Stimulated activated CD4-positive, alpha-beta T cell treated with anti-CD3 and anti-CD28 coated beads, Interleukin-15, amount 100 ng/mL, for 48 hours (primary cell): Measurements from ENCODE around the gene CELA3B.
"Not testable (repeated sequence)": the region's sequence is repeated elsewhere in the genome, so short reads cannot be mapped to it uniquely, and the experiment has no call there.

Source experiments
- DNase-seq, 2 donors: peaks; one replicate each; pipeline ENCODE4 v3.0.0-alpha.2; 2020; ENCODE audit warnings: low read depth in 2 of 2

CELA3B gene

DNA sequence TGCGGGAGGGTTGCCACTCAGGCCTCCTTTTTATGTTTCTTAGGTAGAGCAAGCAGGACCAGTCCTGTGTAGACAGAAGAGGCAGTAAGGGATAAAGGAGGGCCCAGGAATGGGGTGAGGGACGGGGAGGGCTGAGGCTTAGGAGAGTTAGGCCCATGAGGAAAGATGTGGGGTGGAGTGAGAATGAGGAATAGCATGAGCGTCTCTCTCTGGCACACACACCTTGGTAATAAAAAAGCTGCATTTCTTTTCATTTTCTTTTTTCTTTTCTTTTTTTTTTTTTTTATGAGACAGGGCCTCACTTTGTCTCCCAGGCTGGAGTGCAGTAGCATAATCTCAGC lies 32.1 kb upstream of the CELA3B start:
- DNase-seq: no peak

DNA sequence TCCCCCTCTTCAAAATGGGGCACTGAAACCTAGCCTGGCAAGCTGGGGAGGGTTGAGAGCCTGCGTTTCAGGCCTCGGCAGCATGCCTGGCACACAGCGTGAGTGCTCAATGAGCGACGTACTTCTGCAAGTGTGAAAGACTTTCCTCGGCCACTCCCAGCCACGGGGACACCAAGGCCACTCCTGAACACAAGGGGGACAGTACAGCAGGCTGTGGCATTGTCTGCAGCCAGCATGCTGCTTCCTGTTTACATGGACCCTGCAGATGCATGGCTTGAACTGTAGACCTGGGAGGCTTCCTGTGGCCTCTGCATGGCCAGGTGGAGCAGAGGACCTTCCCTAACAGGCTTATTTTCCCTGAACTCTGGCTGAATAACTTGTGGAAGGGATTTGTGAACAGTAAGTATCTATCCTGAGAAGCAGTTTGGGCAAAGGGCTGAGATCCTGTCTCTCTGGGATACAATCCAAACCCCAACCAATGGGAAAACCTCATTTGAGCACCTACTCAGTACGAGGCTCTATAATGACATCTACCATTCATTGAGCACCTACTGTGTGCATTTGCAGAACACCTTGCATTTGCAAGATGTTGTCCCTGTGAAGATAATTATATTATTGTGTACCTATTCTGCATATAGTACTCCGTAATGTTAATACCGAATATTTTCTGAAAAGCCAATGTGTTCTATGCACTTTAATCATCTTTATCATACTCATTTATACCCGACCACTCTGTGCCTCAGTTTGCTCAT lies 29.8 kb upstream of the CELA3B start:
- no peak for DNase-seq

DNA sequence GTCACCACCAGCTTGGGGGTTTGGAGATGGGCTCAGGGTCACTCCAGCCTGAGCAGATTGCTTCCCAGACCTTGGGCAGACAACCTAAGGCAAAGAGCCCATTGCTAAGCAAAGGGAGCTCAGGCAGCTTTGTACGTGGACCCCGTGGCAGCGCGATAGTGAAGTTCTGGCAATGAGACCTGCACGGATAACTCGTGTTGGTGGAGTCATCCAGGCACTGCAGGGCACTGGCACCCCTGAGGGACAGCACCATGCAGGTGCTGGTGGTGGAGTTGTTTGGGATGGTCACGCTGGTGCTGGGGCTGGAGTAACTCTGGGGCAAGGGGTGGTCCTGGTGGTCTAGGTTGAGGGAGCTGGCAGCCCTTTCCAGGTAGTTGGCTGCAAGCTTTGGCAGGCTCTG lies 26.1 kb upstream of the CELA3B start:
- DNase-seq: no peak

DNA sequence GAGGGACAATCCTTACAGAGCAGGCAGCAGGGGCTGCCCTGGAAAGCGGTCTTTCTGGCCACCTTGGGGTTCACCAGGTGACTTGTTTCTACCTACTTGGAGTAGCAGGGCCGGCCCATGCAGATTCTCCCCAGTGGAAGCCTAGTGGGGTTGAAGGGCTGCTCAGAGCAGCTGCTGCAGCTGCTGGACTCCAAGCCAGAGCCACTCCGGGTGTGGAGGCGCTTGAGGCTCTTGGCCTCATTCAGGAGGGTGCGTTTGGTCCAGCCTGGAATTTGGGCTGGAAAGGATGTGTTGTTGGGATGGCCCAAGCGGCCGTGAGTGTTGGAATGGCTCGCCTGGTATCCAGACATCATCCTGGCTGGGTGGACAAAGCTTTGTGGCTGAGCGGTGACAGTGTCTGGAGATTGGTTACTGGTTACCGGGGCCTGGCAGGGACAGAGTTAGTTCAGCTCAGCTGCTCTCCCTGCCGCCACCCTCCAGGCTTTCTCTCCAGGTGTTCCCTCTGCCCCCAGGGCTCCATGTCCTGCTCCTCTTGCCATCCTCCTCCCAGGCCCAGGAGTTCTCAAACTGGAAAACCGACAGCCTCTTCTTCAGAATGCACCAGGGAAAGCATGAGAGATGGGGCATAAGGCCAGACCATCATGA lies 25.5 kb upstream of the CELA3B start:
- DNase-seq: no peak

DNA sequence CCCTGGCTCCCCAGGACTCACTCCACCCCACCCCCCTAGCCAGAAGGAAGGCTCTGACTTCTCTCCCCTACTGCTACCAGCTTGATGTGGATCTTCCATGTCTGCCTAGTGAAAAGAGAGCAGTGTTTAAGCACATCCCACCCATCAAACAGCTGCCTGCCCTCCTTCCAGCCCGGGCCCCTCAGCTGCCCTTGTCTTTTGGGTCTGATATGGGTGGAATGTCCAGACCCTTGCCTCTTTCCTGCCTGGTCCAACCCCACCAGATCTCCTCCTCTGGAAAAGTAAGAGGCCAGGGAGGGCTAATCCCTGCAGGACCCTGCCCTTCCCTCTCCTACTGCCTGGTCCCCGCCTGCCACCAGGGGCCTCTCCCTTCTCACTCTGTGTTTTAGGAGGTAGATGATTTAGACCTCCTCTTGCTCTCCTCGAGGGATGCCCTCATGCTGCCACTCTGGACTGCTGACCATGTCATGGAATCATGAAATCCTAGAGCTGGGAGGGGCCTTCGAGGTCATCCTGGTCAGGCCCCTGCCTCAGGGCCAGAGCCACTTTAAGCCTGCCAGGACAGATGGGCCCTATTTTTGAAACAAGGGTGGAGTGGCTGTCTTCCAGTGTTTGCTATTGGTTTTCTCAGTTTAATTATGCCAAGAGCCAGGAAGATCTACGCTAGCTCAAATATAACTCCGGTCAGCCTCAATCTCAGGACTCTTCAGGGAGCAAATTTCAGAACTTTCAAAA lies 23.9 kb upstream of the CELA3B start:
- no peak for DNase-seq

DNA sequence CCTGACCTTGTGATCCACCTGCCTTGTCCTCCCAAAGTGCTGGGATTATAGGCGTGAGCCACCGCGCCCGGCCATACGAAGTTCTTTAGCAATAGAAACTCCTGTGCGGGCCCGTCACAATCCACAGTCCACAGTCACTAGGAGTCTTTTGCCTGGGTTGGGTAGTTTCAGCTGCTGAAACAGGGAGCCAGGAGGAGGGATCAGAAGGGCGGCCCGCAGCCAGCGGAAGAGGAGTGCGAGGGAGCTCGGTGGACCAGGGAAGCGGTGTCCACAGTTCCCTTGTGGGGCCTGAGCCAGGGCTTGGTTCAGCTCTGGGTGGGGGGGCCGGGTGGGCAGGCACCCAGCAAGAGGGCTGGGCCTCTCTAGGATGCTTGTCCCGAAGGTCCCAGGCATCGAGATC lies 21.8 kb upstream of the CELA3B start:
- DNase-seq: no peak

DNA sequence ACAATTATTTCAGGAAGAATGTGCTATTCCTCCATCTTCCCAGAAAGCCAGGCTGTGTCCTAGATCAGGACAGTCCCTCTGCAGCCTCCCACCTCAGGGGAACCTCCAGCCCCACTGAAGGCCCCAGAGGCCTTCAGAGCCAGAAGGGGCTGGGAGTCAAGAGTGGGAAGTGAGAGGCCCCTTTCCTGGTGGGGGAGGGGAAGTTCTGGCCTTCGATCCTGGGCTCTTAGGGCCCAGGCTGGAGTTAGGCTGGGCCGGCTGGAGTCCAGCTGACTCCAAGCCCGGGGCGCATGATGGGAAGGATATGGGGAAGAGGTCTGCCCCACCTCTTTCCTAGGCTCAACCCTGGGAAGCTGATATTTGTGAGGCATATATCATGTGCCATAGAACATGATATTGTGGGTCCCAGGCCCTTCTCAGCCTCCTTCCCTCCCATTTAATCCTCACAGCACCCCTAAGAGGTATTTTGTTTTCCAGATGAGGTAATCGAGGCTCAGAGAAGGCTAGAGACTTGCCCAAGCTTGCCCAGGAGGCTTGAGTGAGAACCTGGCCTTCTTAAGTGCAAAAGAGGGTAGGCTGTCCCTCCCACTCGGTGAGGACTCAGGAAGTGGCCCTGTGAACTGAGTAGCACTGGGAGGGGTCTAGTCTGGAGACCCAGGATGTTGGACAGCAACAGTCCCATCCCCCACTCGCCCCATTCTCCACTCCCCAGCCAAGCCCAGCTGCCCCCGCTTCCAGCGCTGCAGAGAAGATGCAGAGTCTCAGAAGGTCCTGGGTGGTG lies 21.1 kb upstream of the CELA3B start:
- DNase-seq: no peak

DNA sequence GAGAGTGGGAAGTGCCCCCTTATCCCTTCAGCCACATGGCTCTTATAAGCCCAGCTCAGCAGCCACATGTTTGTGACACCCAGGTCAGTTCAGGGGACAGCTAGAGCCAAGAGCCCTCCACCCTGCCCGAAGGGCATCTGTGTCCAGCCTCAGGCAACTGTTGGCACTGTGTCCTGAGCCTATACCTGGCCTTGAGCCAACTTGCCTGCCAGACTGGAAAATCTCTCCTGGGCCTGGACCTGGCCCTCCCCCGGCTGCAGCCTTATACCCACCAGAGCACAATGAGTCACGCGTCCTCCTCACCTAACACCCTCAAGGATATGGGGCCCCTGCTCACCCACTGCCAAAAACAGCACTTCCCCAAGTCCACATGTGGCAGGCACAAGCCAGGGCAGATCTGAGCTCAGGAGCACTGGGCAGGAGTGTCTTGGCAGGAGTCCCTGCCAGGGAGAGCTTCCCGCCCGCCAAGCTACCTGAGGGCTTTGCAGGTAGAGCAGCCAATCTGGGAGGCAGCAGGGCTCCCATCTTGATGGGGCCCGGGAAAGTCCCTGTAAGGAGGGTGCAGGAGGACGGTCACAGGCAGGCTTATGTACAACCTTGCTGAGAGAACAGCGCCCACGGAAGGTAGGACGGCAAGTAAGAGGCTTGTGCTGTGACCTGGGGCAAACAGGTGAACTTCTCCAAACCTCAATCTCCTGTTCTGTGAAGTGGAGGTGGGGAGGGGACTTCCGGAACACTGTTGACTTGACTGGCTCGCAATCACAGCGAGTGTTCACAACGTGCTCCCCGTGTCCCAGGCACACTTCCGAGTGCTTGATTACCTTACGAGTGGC lies 19.9 kb upstream of the CELA3B start:
- peak in 1 of 2 donors; percentile 26 for DNase-seq

DNA sequence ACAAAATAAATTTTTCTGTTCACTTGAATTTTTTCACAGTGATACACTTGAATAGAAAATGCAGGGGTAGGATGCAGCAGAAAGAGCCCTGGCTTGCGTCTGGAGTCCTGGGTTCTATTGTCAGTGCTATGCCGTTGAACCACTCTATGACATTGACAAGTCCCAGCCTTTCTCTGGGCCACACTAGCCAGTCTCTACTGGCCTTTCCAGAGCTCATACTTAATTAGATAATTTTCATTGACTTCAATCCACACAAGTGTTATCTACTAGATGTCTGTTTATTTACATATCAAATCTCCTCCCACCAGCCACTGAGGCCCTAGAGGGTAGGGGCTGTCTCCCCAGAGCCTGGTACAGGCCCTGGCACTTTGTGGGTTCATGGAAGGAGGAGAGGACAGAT lies 15.5 kb upstream of the CELA3B start:
- no peak for DNase-seq

DNA sequence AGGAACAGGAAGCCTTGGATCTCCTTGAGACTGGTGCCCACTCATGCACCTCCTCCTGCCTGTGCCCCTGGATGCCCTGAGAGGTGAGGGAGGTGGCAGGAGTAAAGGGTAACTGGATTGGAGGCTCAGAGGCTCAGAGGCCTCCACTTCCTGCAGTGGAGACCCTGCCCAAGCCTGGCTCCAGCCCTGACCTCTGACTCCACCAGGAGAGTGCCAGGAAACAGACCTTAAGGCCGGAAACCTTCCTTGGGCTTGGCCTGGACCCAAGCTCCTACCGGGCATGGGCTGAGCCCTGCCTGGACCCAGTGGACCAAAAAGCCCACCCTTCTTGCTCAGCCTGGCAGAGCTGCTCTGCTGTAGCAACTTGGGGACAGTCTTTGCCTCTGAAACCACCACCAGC lies 15.0 kb upstream of the CELA3B start:
- no peak for DNase-seq

DNA sequence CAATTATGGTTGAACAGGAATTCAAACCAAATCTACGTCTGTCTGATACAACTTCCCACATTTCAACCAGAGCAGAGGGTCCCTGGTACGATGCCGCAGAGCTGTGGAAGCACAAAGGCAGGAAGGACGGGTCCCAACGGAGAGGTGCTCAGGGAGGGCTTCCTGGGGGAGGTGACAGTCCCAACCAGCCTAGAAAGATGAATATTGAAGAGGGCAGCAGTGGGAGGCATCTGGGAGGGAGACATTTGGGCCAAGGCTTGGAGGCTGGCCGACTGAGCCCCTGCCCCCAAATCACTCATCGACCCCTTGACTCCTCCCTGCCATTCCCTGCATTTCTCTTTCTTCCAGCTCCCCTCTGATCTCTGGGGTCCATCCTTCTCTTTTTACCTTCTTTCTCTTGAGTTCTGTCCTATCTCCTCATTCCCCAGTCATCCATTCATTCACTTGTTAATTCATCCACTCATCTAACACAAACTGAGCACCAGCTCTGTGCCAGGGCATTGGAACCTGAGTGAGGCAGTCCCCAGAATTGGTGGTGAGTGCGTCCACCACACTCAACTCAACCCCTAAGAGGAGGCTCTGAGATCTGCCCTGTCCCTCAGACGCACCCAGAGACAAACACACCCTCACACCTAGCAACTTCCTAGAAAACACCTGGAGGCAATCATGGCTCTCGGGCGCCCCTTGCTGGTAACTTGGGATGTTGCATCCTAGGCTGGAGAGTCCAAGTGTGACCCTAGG lies 13.2 kb upstream of the CELA3B start:
- DNase-seq: peak; percentile 61 to 77

DNA sequence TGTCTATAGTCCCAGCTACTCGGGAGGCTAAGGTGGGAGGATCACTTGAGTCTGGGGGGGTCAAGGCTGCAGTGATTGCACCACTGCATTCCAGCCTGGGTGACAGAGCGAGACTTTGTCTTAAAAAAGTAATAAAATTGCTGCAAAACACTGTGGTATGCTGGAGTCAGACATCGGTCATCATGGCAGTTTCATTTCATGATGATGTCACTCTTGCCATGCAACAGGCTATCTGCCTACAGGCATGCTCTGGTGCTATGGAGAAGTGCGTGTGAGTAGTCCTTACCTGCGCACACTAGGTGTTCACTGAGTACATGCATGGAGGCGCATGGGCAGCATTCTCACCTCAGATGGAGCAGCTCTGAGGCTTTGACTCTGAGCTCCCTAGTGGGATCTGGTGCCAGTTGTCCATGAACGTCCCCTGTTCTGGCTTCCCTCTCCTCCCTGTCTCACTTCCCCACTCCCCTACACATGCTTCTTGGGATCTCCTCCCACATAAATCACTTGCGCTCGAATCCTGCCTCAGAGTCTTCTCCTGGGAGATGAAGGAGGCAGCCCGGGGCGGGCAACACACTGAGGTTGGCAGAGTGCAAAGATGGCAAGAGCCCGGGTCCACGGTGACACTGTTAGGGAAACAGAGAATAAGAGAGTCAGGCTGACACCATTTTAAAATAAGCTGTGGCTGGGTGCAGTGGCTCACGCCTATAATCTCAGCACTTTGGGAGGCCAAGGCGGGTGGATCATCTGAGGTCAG lies 10.4 kb upstream of the CELA3B start:
- DNase-seq: no peak

DNA sequence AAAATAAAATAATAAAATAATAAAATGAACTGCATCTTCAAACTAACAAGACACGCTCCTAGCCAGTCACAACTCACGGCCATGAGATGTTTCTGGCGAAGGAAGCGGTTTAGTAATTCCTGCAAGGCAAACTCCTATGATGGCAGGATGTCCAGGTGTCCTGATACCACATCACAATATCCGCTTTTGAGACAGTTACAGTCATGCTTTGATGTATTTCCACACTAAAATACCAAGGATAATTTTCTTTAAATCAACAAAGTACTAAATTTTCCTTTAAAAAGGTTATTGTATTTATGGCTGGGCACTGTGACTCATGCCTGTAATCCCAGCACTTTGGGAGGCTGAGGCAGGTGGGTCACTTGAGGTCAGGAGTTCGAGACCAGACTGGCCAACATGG lies 9.6 kb upstream of the CELA3B start:
- DNase-seq: not testable (repeated sequence)

DNA sequence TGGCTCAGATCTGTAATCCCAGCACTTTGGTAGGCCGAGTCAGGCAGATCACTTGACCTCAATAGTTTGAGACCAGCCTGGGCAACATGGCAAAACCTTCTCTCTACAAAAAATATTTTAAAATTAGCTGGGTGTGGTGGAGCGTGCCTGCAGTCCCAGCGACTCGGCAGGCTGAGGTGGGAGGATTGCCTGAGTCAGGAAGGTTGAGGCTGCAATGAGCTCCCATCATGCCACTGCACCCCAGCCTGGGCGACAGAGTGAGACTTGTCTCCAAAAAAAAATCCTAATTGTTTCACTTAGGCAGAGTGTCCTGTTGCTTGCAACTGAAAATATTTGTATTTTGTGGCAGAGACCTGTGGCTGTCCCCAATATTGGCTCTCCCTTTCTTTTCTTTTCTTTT lies 7.8 kb upstream of the CELA3B start:
- not testable (repeated sequence) for DNase-seq

DNA sequence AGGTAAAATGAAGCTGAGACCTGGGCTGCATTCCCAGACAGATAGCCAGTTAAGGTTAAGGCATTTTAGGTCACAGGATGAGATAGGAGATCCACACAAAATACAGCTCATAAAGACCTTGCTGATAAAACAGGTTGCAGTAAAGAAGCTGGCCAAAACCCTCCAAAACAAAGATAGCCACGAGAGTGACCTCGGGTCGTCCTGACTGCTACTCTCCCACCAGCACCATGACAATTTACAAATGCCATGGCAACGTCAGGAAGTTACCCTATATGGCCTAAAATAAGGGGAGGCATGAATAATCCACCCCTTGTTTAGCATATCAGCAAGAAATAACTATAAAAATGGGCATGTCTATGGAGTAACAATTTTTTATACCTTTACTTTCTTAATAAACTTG lies 6.3 kb upstream of the CELA3B start:
- DNase-seq: not testable (repeated sequence)

DNA sequence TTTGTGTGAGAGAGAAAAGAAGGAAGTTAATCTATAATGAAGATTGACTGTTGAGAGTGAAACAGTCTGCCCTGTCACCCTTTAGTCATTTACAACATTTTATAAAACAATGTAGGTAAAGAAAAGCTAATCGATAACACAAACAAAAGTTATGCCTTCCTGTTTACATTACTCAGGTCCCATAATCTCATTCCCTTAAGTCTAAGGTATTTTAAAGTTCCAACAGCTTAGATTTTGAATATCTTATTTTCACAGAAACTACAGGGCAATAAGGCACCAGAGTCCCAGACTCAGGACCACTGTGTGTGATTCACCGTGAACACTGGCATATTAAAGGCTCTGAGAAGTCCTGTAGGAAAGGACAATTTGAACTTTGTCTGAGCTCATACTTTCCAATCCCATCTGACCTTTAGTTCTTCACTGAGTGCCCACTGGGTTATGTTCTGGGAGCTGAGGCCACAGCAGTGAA lies 3.8 kb upstream of the CELA3B start:
- not testable (repeated sequence) for DNase-seq

DNA sequence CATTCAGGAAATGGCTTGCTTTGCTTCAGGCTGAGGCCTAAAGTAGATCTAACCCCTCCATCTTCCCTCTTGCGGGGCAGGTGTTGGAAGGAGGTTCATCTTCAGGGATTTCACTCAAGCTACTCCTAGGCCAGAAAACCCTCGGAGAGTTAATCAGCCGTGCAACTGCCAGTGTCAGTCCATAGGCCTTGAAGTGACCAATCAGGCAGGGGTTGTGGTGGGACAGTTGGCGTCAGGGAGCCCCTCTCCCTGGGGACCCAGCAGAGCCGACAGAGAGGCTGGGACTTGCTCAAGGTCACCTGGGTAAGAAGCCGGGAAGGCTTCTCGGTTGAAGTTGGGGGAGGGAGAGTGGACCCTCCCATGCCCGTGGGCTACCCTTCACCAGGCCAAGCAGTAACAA lies 2.9 kb upstream of the CELA3B start:
- DNase-seq: not testable (repeated sequence)

DNA sequence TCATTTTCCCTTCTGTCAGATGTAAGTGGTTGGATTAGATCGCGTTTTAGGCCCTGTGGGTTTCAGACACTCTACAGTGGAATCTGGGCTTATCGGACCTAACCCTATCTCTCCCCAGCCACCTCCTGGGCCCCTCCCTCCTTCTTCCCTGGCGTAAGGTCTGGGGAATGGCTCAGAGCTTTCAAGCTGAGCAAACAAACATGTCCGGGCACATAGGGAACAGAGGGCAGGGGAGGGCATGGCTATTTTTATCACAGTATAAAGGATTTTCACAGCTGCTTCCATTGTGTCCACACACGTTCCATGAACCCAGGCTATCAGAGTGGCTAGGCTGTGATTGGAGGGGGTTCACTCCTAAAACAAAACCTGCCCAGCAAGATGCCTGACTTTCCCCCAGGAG lies 2.1 kb upstream of the CELA3B start:
- DNase-seq: not testable (repeated sequence)

DNA sequence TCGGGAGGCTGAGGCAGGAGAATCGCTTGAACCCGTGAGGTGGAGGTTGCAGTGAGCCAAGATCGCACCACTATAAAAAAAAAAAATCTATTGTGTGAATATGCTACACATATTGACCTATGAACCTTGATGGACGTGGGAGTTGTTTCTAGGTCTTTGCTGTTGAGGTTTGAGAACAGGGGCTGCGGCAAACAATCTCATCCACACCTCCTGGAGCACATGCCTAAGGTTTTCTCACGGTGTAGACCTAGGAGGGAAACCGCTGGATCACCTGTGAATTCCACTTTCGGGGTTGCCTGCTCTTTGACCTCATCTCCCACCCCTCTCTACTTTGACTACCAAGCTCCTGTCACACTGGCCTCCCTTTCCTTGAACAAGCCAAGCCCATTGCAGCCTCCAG lies 1.5 kb upstream of the CELA3B start:
- not testable (repeated sequence) for DNase-seq

DNA sequence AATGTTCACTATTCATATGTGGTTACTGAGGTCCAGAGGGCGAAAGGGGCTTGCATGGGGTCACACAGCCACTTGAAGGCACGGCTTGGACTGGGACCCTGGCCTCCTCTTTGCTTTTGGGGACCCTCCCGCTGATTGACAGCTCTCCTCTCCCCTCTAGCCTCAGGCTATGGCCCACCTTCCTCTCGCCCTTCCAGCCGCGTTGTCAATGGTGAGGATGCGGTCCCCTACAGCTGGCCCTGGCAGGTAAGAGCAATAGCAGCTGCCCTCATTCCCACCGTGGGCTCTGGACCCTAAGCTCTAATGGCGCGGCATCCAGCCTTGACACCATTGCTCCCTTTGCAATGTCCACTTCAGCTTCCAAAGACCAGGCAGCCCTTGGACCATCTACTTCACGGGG lies 1.4 kb downstream of the CELA3B start:
- DNase-seq: not testable (repeated sequence)
